GM12801 (cell line): Measurements from ENCODE around the gene TM6SF1.

Experiments
- CTCF ChIP-seq: IDR thresholded peaks from one replicate; pipeline ENCODE4 v1.5.1; 2011; ENCODE audit warnings: control low read depth; ENCODE audit not compliant: insufficient read length; ENCODE audit errors: extremely low read depth

Gene TM6SF1

GRCh38 chr15:83163032-83163431 lies 55.6 kb downstream of the TM6SF1 start:
- no peak for TF ChIP-seq CTCF

GRCh38 chr15:83164111-83164770 lies 56.8 kb downstream of the TM6SF1 start:
- no peak for TF ChIP-seq CTCF

- no peak for TF ChIP-seq CTCF
These were observed 57.4 kb downstream of the TM6SF1 start for GRCh38 chr15:83164771-83165404.

- TF ChIP-seq CTCF: no peak
These were observed 58.8 kb downstream of the TM6SF1 start for GRCh38 chr15:83166218-83166617.

- no peak for TF ChIP-seq CTCF
These were observed 59.4 kb downstream of the TM6SF1 start for GRCh38 chr15:83166830-83167229.

- no peak for TF ChIP-seq CTCF
These were observed 63.2 kb downstream of the TM6SF1 start for GRCh38 chr15:83170474-83171165.

GRCh38 chr15:83174891-83175290 lies 67.4 kb downstream of the TM6SF1 start:
- no peak for TF ChIP-seq CTCF
